Suprapubic skin (tissue), 4 donors: ENCODE results near the gene ANTXR1. TPM values are rescaled to one million over a fixed set of nuclear protein-coding genes. Genes with fewer than 3 reads are reported as not detected.

ENCODE experiments used
- DNase-seq, 2 donors: peaks; one replicate each; pipeline ENCODE4 v3.0.0-alpha.2; 2019; ENCODE audit warnings: low spot score in 2 of 2
- H3K27ac ChIP-seq: fragments of 200-600 bp; sonication (generic); one replicate; pipeline ENCODE4 v1.5.1; 2019
- H3K27me3 ChIP-seq: fragments of 200-600 bp; sonication (generic); one replicate; pipeline ENCODE4 v1.5.1; 2019
- H3K36me3 ChIP-seq: fragments of 200-600 bp; sonication (generic); one replicate; pipeline ENCODE4 v1.5.1; 2019
- H3K4me1 ChIP-seq: fragments of 200-600 bp; sonication (generic); one replicate; pipeline ENCODE4 v1.5.1; 2019
- H3K4me3 ChIP-seq: fragments of 200-600 bp; sonication (generic); one replicate; pipeline ENCODE4 v1.5.1; 2019; ENCODE audit warnings: mild to moderate bottlenecking
- H3K9me3 ChIP-seq: fragments of 200-600 bp; sonication (generic); one replicate; pipeline ENCODE4 v1.5.1; 2019
- CTCF ChIP-seq, 2 donors: fragments of 200-600 bp in 1 of 2; fragments of 450-650 bp in 1 of 2; sonication (generic) in 1 of 2; IDR thresholded peaks; one replicate each; pipeline ENCODE4 v1.5.1; 2016 to 2019; ENCODE audit warnings: antibody characterized with exemption in 2 of 2, mild to moderate bottlenecking in 1 of 2, moderate library complexity in 1 of 2
- EP300 ChIP-seq: sonication (generic); formaldehyde crosslinking; IDR thresholded peaks from one replicate; pipeline ENCODE4 v1.6.1; 2017; ENCODE audit warnings: antibody characterized with exemption
- POLR2A ChIP-seq, 2 donors: fragments of 450-650 bp; IDR thresholded peaks; one replicate each; pipeline ENCODE4 v1.6.1; 2017; ENCODE audit warnings: antibody characterized with exemption in 2 of 2, mild to moderate bottlenecking in 2 of 2, moderate library complexity in 2 of 2
- POLR2AphosphoS5 ChIP-seq, 3 donors: sonication (generic); formaldehyde crosslinking; IDR thresholded peaks; one replicate each; pipeline ENCODE4 v1.6.1; 2017; ENCODE audit warnings: antibody characterized with exemption in 3 of 3
- WGBS: methylation state at CpG from one replicate; pipeline ENCODE4 v1.1.5; 2018; 5-methylcytosine and 5-hydroxymethylcytosine counted together
- total RNA-seq, 4 donors: library from RNA; depleted of rRNA; stranded (reverse); fragments of >200 nt; gene quantifications; one replicate each; pipeline ENCODE4 v1.1.0, GENCODE V29; 2016

Gene ANTXR1
- total RNA-seq, 4 donors from 2014 or later: 35.5 to 111 (median 66.6) TPM

DNA sequence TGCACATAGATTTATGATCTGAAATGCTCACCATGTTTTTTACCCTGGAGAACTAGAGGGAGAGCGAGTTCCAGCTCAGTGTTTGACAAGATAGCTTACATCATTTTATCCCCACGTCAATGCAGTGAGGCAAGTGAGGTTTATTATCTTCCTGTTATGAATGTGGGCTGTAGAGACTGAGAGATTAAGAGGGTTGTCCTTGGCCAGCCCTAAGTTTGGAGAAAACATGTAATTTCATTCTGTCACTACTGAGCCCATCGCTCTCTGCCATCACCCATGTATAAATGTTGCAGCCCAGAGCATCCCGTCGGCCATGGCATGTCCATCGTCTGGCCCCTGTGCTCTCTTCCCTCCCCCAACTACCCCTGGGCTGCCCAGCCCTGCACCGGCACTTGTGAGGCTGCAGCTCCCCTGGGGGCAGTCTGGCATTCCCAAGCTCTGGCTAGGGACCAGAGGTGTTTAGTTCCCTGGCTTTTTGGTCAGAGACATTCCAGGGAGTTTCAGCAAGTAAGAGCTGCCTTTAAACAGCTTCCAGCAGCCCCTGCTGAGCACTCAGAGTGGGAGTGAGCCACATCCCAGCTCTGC, 136.7 kb downstream of the ANTXR1 start:
- WGBS: 38% methylated on average over 7 of the region's 7 CpGs
- H3K4me3 ChIP-seq: no peak overlapping the region
- H3K9me3 ChIP-seq: no peaks in the 10 kb centered on the region
- no peaks in the 10 kb centered on the region for H3K36me3 ChIP-seq
- H3K27me3 ChIP-seq: no peaks in the 10 kb centered on the region
- peaks cover 14% of the 10 kb centered on the region for H3K4me1 ChIP-seq
- DNase-seq: peak; percentile 69 to 83
- TF ChIP-seq POLR2A (IDR thresholded peaks at IDR 0.05): no peak
- no peak for TF ChIP-seq POLR2AphosphoS5 (IDR thresholded peaks at IDR 0.05)
- TF ChIP-seq CTCF (IDR thresholded peaks at IDR 0.05): no peak
- peak overlapping the region; percentile 16 for H3K27ac ChIP-seq

GRCh38 chr2:69151931-69152330, 139.0 kb downstream of the ANTXR1 start:
- H3K9me3 ChIP-seq: no peaks in the 10 kb centered on the region
- no peak overlapping the region for H3K4me3 ChIP-seq
- WGBS: 89% methylated on average over 4 of the region's 4 CpGs
- peaks cover 14% of the 10 kb centered on the region for H3K4me1 ChIP-seq
- no peaks in the 10 kb centered on the region for H3K27me3 ChIP-seq
- no peak for DNase-seq
- peaks cover 6% of the 10 kb centered on the region for H3K36me3 ChIP-seq
- no peak for TF ChIP-seq EP300
- no peak for TF ChIP-seq POLR2A (IDR thresholded peaks at IDR 0.05)
- H3K27ac ChIP-seq: no peak overlapping the region

DNA sequence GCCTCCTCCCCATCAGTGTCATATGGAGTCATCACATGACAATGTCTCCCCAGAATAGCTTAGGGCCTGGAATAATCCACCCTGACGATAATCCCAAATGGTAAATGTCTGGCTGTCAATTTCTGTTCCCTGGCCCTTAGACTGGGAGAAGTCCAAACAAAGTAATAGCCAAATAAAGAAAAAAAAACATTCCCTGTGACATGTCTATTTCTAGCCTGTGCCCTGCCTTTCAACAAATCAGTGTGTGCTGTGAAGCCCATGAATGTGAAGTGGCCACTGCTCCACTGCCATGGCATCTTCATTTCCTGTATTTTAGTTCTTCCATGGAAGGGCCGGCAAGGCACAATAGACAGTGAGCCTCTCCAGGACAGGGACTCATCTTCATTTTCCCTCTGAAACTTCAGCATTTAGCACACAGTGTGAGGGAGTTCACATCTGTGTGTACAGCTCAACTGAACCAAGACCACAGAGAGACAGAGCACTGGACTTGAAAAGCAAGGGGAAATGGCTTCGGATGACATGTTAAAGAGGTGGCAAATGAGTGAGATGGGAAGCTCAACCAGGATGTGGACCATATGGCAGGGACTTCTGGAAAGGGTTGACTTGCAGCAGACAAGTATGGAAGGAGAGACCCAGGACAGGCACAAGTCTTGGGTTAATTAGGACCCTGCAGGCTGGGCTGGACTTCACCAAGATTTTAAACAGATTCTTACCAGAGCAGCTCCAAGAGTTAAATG, 140.0 kb downstream of the ANTXR1 start:
- H3K9me3 ChIP-seq: no peaks in the 10 kb centered on the region
- 76% methylated on average over 3 of the region's 3 CpGs for WGBS
- DNase-seq: no peak
- H3K27ac ChIP-seq: no peak overlapping the region
- peaks cover 14% of the 10 kb centered on the region for H3K4me1 ChIP-seq
- no peaks in the 10 kb centered on the region for H3K27me3 ChIP-seq
- TF ChIP-seq POLR2AphosphoS5 (IDR thresholded peaks at IDR 0.05) (no peak), EP300 (no peak), POLR2A (IDR thresholded peaks at IDR 0.05) (no peak), CTCF (IDR thresholded peaks at IDR 0.05) (no peak)
- no peak overlapping the region for H3K4me3 ChIP-seq
- peaks cover 6% of the 10 kb centered on the region for H3K36me3 ChIP-seq

DNA sequence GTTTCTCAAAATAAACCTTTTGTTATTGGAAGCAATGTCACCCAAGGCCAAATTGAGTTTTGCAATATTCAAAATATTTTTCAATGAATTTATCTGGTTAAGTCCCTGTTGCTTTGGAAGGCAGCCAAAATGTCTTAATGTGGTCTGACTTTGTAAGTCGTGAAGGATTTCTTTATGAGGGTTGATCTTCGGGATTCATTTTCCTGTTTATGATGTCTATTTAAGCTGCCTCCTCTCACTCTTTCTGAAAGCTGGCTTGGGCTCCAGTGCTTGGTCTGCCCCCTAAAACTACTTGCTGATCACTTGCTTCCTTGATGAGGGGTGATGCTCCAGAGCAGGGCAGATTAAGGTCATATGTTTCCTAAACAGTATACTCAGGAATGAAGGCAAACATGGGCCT, 141.1 kb downstream of the ANTXR1 start:
- Histone ChIP-seq H3K4me1 (peaks cover 14% of the 10 kb centered on the region), H3K36me3 (peaks cover 6% of the 10 kb centered on the region), H3K27me3 (no peaks in the 10 kb centered on the region), H3K27ac (no peak overlapping the region), H3K9me3 (no peaks in the 10 kb centered on the region), H3K4me3 (no peak overlapping the region)
- DNase-seq: no peak
- no peak for TF ChIP-seq EP300
- no peak for TF ChIP-seq CTCF (IDR thresholded peaks at IDR 0.05)
- no peak for TF ChIP-seq POLR2A (IDR thresholded peaks at IDR 0.05)
- TF ChIP-seq POLR2AphosphoS5 (IDR thresholded peaks at IDR 0.05): no peak
- whole genome bisulfite sequencing: 13% methylated on average over 2 of the region's 2 CpGs

GRCh38 chr2:69156624-69157023, 143.6 kb downstream of the ANTXR1 start:
- WGBS: 89% methylated on average over 10 of the region's 10 CpGs
- no peak overlapping the region for H3K27ac ChIP-seq
- H3K27me3 ChIP-seq: no peaks in the 10 kb centered on the region

More at GRCh38 chr2:69156624-69157023, 143.6 kb downstream of the ANTXR1 start:
- Histone ChIP-seq H3K36me3 (peaks cover 6% of the 10 kb centered on the region), H3K4me3 (no peak overlapping the region), H3K4me1 (peaks cover 29% of the 10 kb centered on the region), H3K9me3 (no peaks in the 10 kb centered on the region)
- TF ChIP-seq POLR2A (IDR thresholded peaks at IDR 0.05) (no peak), EP300 (no peak), CTCF (IDR thresholded peaks at IDR 0.05) (no peak), POLR2AphosphoS5 (IDR thresholded peaks at IDR 0.05) (no peak)
- no peak for DNase-seq
